ENCODE results near the gene OTUB2. TPM values are rescaled to one million over a fixed set of nuclear protein-coding genes. Genes with fewer than 3 reads are reported as not detected.

OTUB2 gene
- total RNA-seq, 4 donors from 2014 or later, result 0.11 TPM; not detected in 3

GRCh38 chr14:94030571-94030970 lies 4.4 kb downstream of the OTUB2 start:
- H3K27ac ChIP-seq, result no peak overlapping the region
- H3K9me3 ChIP-seq, result no peaks in the 10 kb centered on the region
- in situ Hi-C loops (cut with MboI; ENCODE audit: low sequenced_read_pairs in 4 of 4) (no loop called here), intact Hi-C loops (cut with DNase I; ENCODE audit: low total_unique reads) (no loop called here)
- H3K36me3 ChIP-seq, result no peaks in the 10 kb centered on the region
- no peak overlapping the region for H3K4me3 ChIP-seq
- TF ChIP-seq CTCF (IDR thresholded peaks at IDR 0.05 in 4 of 5, conservative IDR thresholded peaks at IDR 0.05 in 1 of 5), result no peak
- ATAC-seq, result no peak
- H3K4me1 ChIP-seq, result peaks cover 0 to 6% of the 10 kb centered on the region in 2 donors
- no peak for DNase-seq
- no peaks in the 10 kb centered on the region for H3K27me3 ChIP-seq

GRCh38 chr14:94031161-94031882 lies 5.2 kb downstream of the OTUB2 start:
- ATAC-seq (no peak), DNase-seq (no peak)
- intact Hi-C loops (cut with DNase I; ENCODE audit: low total_unique reads), result no loop called here
- TF ChIP-seq CTCF (IDR thresholded peaks at IDR 0.05 in 4 of 5, conservative IDR thresholded peaks at IDR 0.05 in 1 of 5) (no peak), POLR2A (IDR thresholded peaks at IDR 0.05) (no peak)
- in situ Hi-C loops (cut with MboI; ENCODE audit: low sequenced_read_pairs in 4 of 4), result no loop called here
- no peak overlapping the region for H3K27ac ChIP-seq
- H3K36me3 ChIP-seq, result no peaks in the 10 kb centered on the region
- no peak overlapping the region for H3K4me3 ChIP-seq
- H3K9me3 ChIP-seq, result no peaks in the 10 kb centered on the region
- H3K27me3 ChIP-seq, result no peaks in the 10 kb centered on the region
- H3K4me1 ChIP-seq, result peaks cover 0 to 6% of the 10 kb centered on the region in 2 donors

GRCh38 chr14:94031883-94032279 lies 5.7 kb downstream of the OTUB2 start:
- no peak overlapping the region for H3K4me3 ChIP-seq
- peaks cover 0 to 3% of the 10 kb centered on the region in 2 donors for H3K4me1 ChIP-seq
- no peak overlapping the region for H3K27ac ChIP-seq
- no peak for ATAC-seq
- in situ Hi-C loops (cut with MboI; ENCODE audit: low sequenced_read_pairs in 4 of 4) (no loop called here), intact Hi-C loops (cut with DNase I; ENCODE audit: low total_unique reads) (no loop called here)
- no peaks in the 10 kb centered on the region for H3K36me3 ChIP-seq
- H3K9me3 ChIP-seq, result no peaks in the 10 kb centered on the region
- TF ChIP-seq POLR2A (IDR thresholded peaks at IDR 0.05) (no peak), CTCF (IDR thresholded peaks at IDR 0.05 in 4 of 5, conservative IDR thresholded peaks at IDR 0.05 in 1 of 5) (no peak)
- DNase-seq, result no peak
- H3K27me3 ChIP-seq, result no peaks in the 10 kb centered on the region

- Histone ChIP-seq H3K4me3 (no peak overlapping the region), H3K36me3 (no peaks in the 10 kb centered on the region), H3K27me3 (no peaks in the 10 kb centered on the region), H3K4me1 (no peaks in the 10 kb centered on the region), H3K9me3 (no peaks in the 10 kb centered on the region), H3K27ac (no peak overlapping the region)
- in situ Hi-C loops (cut with MboI; ENCODE audit: low sequenced_read_pairs in 4 of 4), result loop anchor here (5.0 kb wide), 1 partner anchor 102 kb away; no protein-coding TSS in a partner anchor
- ATAC-seq (no peak), DNase-seq (no peak)
- TF ChIP-seq CTCF (IDR thresholded peaks at IDR 0.05 in 4 of 5, conservative IDR thresholded peaks at IDR 0.05 in 1 of 5) (no peak), POLR2A (IDR thresholded peaks at IDR 0.05) (no peak)
- intact Hi-C loops (cut with DNase I; ENCODE audit: low total_unique reads), result no loop called here
These were observed 8.7 kb downstream of the OTUB2 start for GRCh38 chr14:94034886-94035285.
